Choroid plexus epithelial cell (primary cell): ENCODE results near the gene BOLA1.
"Not testable (repeated sequence)": the region's sequence is repeated elsewhere in the genome, so short reads cannot be mapped to it uniquely, and the experiment has no call there.

Experiments used
- DNase-seq: peaks from one replicate; pipeline ENCODE4 v3.0.0-alpha.2; 2010; ENCODE audit warnings: low read depth
- H3K4me3 ChIP-seq: 2 replicates; pipeline ENCODE4 v1.5.1; 2011; ENCODE audit warnings: low read depth, mild to moderate bottlenecking, control low read depth, low read length, moderate library complexity
- TF ChIP-seq, protein P1 (sequence below): conservative IDR thresholded peaks from 2 replicates; pipeline ENCODE4 v1.5.1; 2011; ENCODE audit warnings: low read depth, mild to moderate bottlenecking, control low read depth, inconsistent platforms, low read length, moderate library complexity

Gene BOLA1

DNA sequence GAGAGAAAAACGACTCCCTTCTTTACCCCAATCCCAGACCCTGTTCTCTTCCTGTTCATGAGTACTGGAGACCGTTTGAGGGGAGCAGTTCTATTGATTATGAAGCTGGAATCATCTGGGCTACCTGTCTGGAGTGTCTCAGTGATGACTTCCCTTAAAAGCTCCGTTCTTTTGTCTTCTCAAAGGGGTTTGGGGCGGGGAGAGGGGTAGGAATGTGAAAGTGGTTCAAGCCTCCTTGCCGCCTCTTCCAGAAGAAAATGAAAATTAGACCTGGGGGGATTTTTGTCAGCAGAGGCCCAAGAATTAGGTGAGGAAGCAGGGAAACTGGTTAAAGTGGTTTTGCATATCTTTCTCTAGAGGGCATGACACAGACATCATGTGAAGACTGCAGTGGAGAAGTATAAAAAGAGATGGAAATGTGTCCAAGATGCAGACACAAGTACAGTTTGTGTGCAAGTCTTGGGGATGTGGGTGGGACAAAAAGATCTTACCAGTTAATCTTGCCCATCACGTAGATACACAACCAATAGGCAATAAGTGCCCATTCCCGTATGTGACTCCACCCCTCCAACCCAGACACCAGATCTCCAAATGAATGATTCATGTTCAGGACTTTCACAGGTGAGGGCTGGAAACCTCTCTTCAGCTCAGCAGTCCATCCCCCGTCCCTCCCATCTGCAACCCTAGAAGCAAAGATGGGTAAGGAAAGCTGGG is 37.8 kb downstream of the BOLA1 start:
- peak overlapping the region; percentile 72 for H3K4me3 ChIP-seq
- peak; percentile 80 for DNase-seq
- TF ChIP-seq, protein P1, sequence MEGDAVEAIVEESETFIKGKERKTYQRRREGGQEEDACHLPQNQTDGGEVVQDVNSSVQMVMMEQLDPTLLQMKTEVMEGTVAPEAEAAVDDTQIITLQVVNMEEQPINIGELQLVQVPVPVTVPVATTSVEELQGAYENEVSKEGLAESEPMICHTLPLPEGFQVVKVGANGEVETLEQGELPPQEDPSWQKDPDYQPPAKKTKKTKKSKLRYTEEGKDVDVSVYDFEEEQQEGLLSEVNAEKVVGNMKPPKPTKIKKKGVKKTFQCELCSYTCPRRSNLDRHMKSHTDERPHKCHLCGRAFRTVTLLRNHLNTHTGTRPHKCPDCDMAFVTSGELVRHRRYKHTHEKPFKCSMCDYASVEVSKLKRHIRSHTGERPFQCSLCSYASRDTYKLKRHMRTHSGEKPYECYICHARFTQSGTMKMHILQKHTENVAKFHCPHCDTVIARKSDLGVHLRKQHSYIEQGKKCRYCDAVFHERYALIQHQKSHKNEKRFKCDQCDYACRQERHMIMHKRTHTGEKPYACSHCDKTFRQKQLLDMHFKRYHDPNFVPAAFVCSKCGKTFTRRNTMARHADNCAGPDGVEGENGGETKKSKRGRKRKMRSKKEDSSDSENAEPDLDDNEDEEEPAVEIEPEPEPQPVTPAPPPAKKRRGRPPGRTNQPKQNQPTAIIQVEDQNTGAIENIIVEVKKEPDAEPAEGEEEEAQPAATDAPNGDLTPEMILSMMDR = peak; percentile 26

DNA sequence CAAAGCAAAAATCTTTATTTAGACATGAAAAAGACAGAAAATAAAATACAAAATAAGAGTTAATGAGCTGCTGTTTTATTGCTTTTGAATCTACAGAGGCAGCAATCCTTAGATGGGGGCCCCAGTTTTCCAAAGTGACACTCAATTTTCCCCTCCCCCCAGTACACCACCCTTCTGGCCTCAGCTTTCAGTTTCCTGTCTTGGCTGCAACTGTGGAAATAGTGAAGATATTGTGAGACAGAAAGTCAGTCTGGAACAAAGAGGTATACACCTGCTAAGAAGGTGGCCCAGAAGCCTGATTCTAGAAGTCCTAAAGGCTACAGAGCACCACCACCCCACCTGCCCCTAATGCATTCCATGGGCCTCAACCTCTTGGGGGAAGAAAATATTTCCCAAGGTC is 38.4 kb downstream of the BOLA1 start:
- H3K4me3 ChIP-seq = no peak overlapping the region
- peak; percentile 12 for DNase-seq
- TF ChIP-seq, protein P1 = no peak

DNA sequence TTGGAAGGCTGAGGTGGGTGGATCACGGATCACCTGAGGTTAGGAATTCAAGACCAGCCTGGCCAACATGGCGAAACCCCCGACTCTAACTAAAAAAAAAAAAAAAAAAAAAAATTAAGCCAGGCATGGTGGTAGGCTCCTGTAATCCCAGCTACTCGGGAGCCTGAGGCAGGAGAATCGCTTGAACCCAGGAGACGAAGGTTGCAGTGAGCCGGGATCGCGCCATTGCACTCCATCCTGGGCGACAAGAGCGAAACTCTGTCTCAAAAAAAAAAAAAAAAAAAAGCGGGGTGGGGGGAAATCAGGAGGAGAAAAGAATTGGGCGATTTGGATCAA is 39.3 kb downstream of the BOLA1 start:
- not testable (repeated sequence) for H3K4me3 ChIP-seq, DNase-seq

- H3K4me3 ChIP-seq = no peak overlapping the region
- TF ChIP-seq, protein P1 = no peak
- DNase-seq = no peak
Measured at GRCh38 chr1:149940427-149940826, 41.1 kb downstream of the BOLA1 start.

DNA sequence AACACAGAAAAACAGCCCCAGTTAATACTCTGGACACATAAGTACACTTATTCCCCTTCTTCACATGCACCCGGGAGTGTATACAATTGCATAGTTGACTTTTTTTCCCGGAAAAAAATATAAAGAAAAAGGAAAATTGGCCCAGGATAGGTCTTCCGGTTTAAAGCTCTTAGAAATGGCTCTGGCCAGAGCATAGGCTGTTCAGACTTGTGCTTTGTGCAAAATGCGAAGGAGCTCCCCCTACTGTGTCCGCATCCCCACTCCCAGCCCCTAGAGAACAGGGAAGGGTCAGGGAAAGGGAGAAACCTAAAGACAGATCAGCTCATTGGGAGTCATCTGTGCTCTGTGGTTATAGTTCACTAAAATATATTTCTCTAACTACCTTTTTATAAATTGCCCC is 42.8 kb downstream of the BOLA1 start:
- DNase-seq = peak; percentile 67
- H3K4me3 ChIP-seq = no peak overlapping the region
- TF ChIP-seq, protein P1 = peak; percentile 68

DNA sequence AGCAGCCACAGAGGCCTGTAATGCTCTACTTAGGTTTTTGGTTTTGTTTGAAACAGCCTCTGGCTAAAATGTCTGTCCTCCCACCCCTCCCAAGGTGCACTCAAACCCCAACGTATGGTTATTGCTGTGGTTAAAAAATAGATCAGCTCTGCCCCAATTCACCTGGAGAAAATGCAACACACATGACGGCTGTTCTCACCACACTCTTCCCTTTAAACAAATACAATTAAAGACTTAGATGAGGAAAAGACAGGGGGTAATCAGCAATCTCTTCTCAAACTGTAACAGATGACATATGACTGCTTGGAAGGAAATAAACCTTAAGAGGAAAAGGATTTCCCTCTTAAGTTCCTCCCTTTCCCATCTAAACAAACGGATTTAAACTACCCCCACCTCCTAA is 43.5 kb downstream of the BOLA1 start:
- TF ChIP-seq, protein P1 = no peak
- H3K4me3 ChIP-seq = no peak overlapping the region
- no peak for DNase-seq

DNA sequence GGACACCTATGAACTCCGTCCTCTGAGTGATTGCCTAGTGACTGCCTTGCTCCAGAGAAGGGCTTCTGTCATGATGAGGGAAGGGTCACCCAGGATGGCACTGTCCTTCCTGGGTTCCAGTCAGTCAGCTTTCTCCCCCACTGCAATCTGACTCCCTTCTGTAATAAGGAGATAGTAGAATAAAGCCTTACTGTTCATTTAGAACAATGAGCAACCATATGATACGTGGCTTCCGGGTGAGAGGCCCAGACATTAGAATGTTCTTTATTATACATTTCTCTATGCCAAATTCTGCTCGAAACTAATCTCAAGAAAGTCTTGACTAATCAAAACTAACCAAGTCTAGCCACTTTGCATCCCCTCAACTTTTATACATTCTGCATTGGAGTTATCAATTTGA is 45.8 kb downstream of the BOLA1 start:
- no peak for DNase-seq
- H3K4me3 ChIP-seq = no peak overlapping the region
- TF ChIP-seq, protein P1 = no peak
